SK-N-SH treated with all-trans-retinoic acid at 6 μM for 48 hours (cell line): ENCODE measurements around the gene CTSH.

Experiments
- ATAC-seq: fragments of 200-7000 bp; cut with Tn5 transposase; 3 replicates; pipeline ENCODE4 v1.9.1; 2020; ENCODE audit warnings: mild to moderate bottlenecking, moderate library complexity
- ARNTL ChIP-seq: fragments of 450-650 bp; formaldehyde crosslinking; IDR thresholded peaks from 2 replicates; pipeline ENCODE4 v1.5.0; 2020; ENCODE audit warnings: low read depth, mild to moderate bottlenecking, moderate library complexity, borderline replicate concordance
- BACH2 ChIP-seq: fragments of 250-450 bp; sonication (Bioruptor Pico); IDR thresholded peaks from 2 replicates; pipeline ENCODE4 v1.9.0; 2021; ENCODE audit warnings: mild to moderate bottlenecking, borderline replicate concordance
- CSDC2 ChIP-seq: fragments of 250-450 bp; sonication (Bioruptor Pico); IDR thresholded peaks from 2 replicates; pipeline ENCODE4 v1.5.0; 2020; ENCODE audit warnings: mild to moderate bottlenecking, moderate library complexity
- CSRNP3 ChIP-seq: fragments of 250-450 bp; sonication (Bioruptor Pico); IDR thresholded peaks from 2 replicates; pipeline ENCODE4 v1.5.1; 2021; ENCODE audit warnings: mild to moderate bottlenecking, moderate library complexity
- ESRRG ChIP-seq: fragments of 250-450 bp; sonication (Bioruptor Pico); IDR thresholded peaks from 2 replicates; pipeline ENCODE4 v1.6.1; 2021; ENCODE audit warnings: mild to moderate bottlenecking
- ISL1 ChIP-seq: fragments of 250-450 bp; sonication (Bioruptor Pico); IDR thresholded peaks from 2 replicates; pipeline ENCODE4 v2.1.2; 2022; ENCODE audit warnings: mild to moderate bottlenecking, moderate library complexity
- OSR1 ChIP-seq: fragments of 250-450 bp; sonication (Bioruptor Pico); IDR thresholded peaks from 2 replicates; pipeline ENCODE4 v1.8.0; 2022; ENCODE audit warnings: moderate library complexity, mild to moderate bottlenecking, inconsistent platforms
- PATZ1 ChIP-seq: fragments of 250-450 bp; sonication (Bioruptor Pico); IDR thresholded peaks from 2 replicates; pipeline ENCODE4 v1.8.0; 2020; ENCODE audit warnings: mild to moderate bottlenecking, moderate library complexity, borderline replicate concordance
- POU6F1 ChIP-seq: fragments of 250-450 bp; sonication (Bioruptor Pico); IDR thresholded peaks from 2 replicates; pipeline ENCODE4 v1.8.0; 2021; ENCODE audit warnings: low read depth, mild to moderate bottlenecking, moderate library complexity, borderline replicate concordance
- PPARA ChIP-seq: fragments of 250-450 bp; sonication (Bioruptor Pico); IDR thresholded peaks from 2 replicates; pipeline ENCODE4 v1.5.0; 2020; ENCODE audit warnings: mild to moderate bottlenecking, borderline replicate concordance
- RARB ChIP-seq: fragments of 250-450 bp; sonication (Bioruptor Pico); IDR thresholded peaks from 2 replicates; pipeline ENCODE4 v1.8.0; 2021; ENCODE audit warnings: mild to moderate bottlenecking, moderate library complexity
- SNAI2 ChIP-seq: fragments of 250-450 bp; sonication (Bioruptor Pico); IDR thresholded peaks from 2 replicates; pipeline ENCODE4 v1.5.0; 2020; ENCODE audit warnings: mild to moderate bottlenecking, moderate library complexity
- TCF4 ChIP-seq: fragments of 250-450 bp; sonication (Bioruptor Pico); IDR thresholded peaks from 2 replicates; pipeline ENCODE4 v1.8.0; 2021; ENCODE audit warnings: mild to moderate bottlenecking, moderate library complexity, borderline replicate concordance
- TOX ChIP-seq: fragments of 250-450 bp; sonication (Bioruptor Pico); IDR thresholded peaks from 2 replicates; pipeline ENCODE4 v1.8.0; 2021; ENCODE audit warnings: mild to moderate bottlenecking, moderate library complexity, borderline replicate concordance
- TSHZ2 ChIP-seq: fragments of 250-450 bp; sonication (Bioruptor Pico); IDR thresholded peaks from 2 replicates; pipeline ENCODE4 v1.5.0; 2020; ENCODE audit warnings: mild to moderate bottlenecking, moderate library complexity
- ZC3H10 ChIP-seq: fragments of 250-450 bp; sonication (Bioruptor Pico); IDR thresholded peaks from 2 replicates; pipeline ENCODE4 v1.5.1; 2021; ENCODE audit warnings: mild to moderate bottlenecking, moderate library complexity
- ZFP3 ChIP-seq: fragments of 250-450 bp; sonication (Bioruptor Pico); IDR thresholded peaks from 2 replicates; pipeline ENCODE4 v1.5.0; 2020; ENCODE audit warnings: mild to moderate bottlenecking, moderate library complexity
- ZFP30 ChIP-seq: fragments of 450-650 bp; formaldehyde crosslinking; IDR thresholded peaks from 2 replicates; pipeline ENCODE4 v1.5.0; 2022; ENCODE audit warnings: mild to moderate bottlenecking, moderate library complexity
- ZNF565 ChIP-seq: fragments of 450-650 bp; formaldehyde crosslinking; conservative IDR thresholded peaks from 2 replicates; pipeline ENCODE4 v1.5.0; 2020; ENCODE audit warnings: low read depth, mild to moderate bottlenecking, moderate library complexity
- ZNF70 ChIP-seq: fragments of 450-650 bp; formaldehyde crosslinking; IDR thresholded peaks from 2 replicates; pipeline ENCODE4 v1.5.0; 2020; ENCODE audit warnings: mild to moderate bottlenecking, moderate library complexity
- ZNF8 ChIP-seq: fragments of 450-650 bp; formaldehyde crosslinking; IDR thresholded peaks from 2 replicates; pipeline ENCODE4 v1.5.0; 2020; ENCODE audit warnings: mild to moderate bottlenecking, moderate library complexity

Gene CTSH

DNA sequence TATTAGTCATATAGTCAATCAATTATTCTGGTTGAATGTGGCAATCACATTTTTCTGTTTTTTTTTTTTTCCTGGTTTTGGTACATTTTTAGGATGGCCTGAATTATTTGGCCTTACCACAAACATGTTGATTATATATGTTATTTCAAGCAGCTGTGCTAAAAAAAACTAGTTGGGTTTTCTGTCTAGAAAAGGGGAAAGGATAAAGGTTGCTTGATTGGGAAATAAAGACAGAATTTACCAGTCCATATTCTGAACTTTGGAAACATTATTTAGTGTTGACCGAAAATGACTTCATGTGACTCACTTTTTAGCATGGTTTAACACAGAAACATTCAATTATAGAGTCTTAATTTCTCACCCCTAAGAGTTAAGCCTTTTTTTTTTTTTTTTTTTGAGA is 64.0 kb downstream of the CTSH start:
- no peak for ATAC-seq
- TF ChIP-seq CSDC2 (CRISPR knock-in tag) = no peak
- no peak for TF ChIP-seq ZFP3 (CRISPR knock-in tag)
- no peak for TF ChIP-seq ZNF565 (CRISPR knock-in tag)
- no peak for TF ChIP-seq ISL1 (CRISPR knock-in tag)
- TF ChIP-seq ZFP30 (CRISPR knock-in tag) = no peak
- no peak for TF ChIP-seq POU6F1 (CRISPR knock-in tag)
- no peak for TF ChIP-seq TCF4 (CRISPR knock-in tag)
- no peak for TF ChIP-seq SNAI2
- TF ChIP-seq CSRNP3 = no peak
- TF ChIP-seq RARB (CRISPR knock-in tag) = no peak
- TF ChIP-seq ZC3H10 (CRISPR knock-in tag) = no peak
- TF ChIP-seq PATZ1 (CRISPR knock-in tag) = no peak
- no peak for TF ChIP-seq TOX (CRISPR knock-in tag)
- no peak for TF ChIP-seq ZNF8
- TF ChIP-seq OSR1 (CRISPR knock-in tag) = no peak
- TF ChIP-seq ESRRG (CRISPR knock-in tag) = no peak
- no peak for TF ChIP-seq PPARA
- no peak for TF ChIP-seq BACH2

DNA sequence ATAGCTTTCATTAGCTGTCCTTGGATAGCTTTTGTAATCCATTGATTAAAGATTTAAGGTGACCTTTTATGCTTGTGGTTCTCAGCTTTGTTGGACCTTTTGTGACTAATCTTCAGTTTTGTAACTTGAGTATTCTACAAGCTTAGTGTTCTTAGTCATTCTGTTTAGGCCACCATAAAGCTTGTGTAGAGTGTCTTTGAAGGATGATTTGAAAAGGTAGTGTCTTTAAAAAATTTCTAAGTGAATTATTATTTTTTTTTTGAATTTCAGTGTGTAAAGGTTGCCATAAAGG is 64.7 kb downstream of the CTSH start:
- no peak for TF ChIP-seq ISL1 (CRISPR knock-in tag)
- no peak for TF ChIP-seq ARNTL (CRISPR knock-in tag)
- TF ChIP-seq ESRRG (CRISPR knock-in tag) = no peak
- TF ChIP-seq ZC3H10 (CRISPR knock-in tag) = no peak
- TF ChIP-seq TSHZ2 (CRISPR knock-in tag) = no peak
- no peak for TF ChIP-seq BACH2
- TF ChIP-seq RARB (CRISPR knock-in tag) = no peak
- TF ChIP-seq PPARA = no peak
- TF ChIP-seq ZNF70 (CRISPR knock-in tag) = no peak
- TF ChIP-seq ZFP30 (CRISPR knock-in tag) = no peak
- TF ChIP-seq CSDC2 (CRISPR knock-in tag) = no peak
- TF ChIP-seq OSR1 (CRISPR knock-in tag) = no peak
- no peak for TF ChIP-seq ZNF565 (CRISPR knock-in tag)
- no peak for TF ChIP-seq PATZ1 (CRISPR knock-in tag)
- TF ChIP-seq ZNF8 = no peak
- no peak for TF ChIP-seq TOX (CRISPR knock-in tag)
- ATAC-seq = peak; percentile 33
